ENCODE data around the gene PRDM16.

DNA sequence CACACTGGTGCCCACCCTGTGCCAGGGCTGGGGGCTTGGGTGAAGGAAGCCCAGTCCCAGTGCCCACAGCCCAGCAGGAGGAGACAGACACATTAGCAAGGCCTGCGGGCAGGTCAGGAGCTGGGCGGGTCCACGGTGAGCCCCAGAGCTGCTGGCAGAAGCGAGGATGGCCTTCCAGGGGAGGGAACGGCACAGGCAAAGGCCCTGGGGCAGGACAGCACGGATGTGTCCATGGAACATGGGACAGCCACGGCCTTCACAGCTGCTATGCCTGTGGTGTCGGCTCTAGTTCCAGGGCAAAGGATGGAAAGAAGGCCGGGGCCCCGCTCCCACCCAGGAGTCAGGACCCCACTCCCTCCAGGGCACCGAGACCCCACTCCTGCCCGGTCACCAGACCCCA is 220.5 kb downstream of the PRDM16 start:
- TF ChIP-seq, protein P1, sequence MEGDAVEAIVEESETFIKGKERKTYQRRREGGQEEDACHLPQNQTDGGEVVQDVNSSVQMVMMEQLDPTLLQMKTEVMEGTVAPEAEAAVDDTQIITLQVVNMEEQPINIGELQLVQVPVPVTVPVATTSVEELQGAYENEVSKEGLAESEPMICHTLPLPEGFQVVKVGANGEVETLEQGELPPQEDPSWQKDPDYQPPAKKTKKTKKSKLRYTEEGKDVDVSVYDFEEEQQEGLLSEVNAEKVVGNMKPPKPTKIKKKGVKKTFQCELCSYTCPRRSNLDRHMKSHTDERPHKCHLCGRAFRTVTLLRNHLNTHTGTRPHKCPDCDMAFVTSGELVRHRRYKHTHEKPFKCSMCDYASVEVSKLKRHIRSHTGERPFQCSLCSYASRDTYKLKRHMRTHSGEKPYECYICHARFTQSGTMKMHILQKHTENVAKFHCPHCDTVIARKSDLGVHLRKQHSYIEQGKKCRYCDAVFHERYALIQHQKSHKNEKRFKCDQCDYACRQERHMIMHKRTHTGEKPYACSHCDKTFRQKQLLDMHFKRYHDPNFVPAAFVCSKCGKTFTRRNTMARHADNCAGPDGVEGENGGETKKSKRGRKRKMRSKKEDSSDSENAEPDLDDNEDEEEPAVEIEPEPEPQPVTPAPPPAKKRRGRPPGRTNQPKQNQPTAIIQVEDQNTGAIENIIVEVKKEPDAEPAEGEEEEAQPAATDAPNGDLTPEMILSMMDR (conservative IDR thresholded peaks at IDR 0.05; ENCODE audit: low read depth, low read length): no peak
- TF ChIP-seq POLR2A (IDR thresholded peaks at IDR 0.05; ENCODE audit: low read depth, low read length): no peak
- no peak for TF ChIP-seq NFE2L2 (IDR thresholded peaks at IDR 0.05; ENCODE audit: low read depth, low read length)
- TF ChIP-seq BHLHE40 (IDR thresholded peaks at IDR 0.05; ENCODE audit: low read depth, low read length): no peak
- TF ChIP-seq, protein P2, sequence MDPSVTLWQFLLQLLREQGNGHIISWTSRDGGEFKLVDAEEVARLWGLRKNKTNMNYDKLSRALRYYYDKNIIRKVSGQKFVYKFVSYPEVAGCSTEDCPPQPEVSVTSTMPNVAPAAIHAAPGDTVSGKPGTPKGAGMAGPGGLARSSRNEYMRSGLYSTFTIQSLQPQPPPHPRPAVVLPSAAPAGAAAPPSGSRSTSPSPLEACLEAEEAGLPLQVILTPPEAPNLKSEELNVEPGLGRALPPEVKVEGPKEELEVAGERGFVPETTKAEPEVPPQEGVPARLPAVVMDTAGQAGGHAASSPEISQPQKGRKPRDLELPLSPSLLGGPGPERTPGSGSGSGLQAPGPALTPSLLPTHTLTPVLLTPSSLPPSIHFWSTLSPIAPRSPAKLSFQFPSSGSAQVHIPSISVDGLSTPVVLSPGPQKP (IDR thresholded peaks at IDR 0.05; ENCODE audit: borderline replicate concordance, low read depth, low read length): no peak
- no peak for TF ChIP-seq MXI1 (IDR thresholded peaks at IDR 0.05; ENCODE audit: borderline replicate concordance, low read depth, low read length)
- TF ChIP-seq SMC3 (IDR thresholded peaks at IDR 0.05; ENCODE audit: low read depth, low read length): no peak
- no peak for TF ChIP-seq CEBPB (IDR thresholded peaks at IDR 0.05; ENCODE audit: low read depth, low read length)
- no peak for TF ChIP-seq CHD1 (IDR thresholded peaks at IDR 0.05; ENCODE audit: low read depth, low read length)
- TF ChIP-seq RFX5 (IDR thresholded peaks at IDR 0.05; ENCODE audit: low read depth, low read length): no peak
- no peak for TF ChIP-seq MAFK (IDR thresholded peaks at IDR 0.05; ENCODE audit: low read depth, low read length)
